ENCODE data around the gene LIFR. TPM values are rescaled to one million over a fixed set of nuclear protein-coding genes. Genes with fewer than 3 reads are reported as not detected.

LIFR gene
- total and polyA plus RNA-seq, 2 of the 4 experiments (the other 2 are of a cell fraction), result 1.9 to 10.4 TPM

- in situ Hi-C loops (cut with MboI; ENCODE audit: low sequenced_read_pairs) (no loop called here), intact Hi-C loops (cut with micrococcal nuclease) (loop anchor here (5.0 to 10.0 kb wide), 7 partner anchors 88 to 370 kb away; no protein-coding TSS in a partner anchor), dilution Hi-C loops (cut with HindIII; ENCODE audit: low sequenced_read_pairs, unreplicated experiment) (no loop called here)
- peak overlapping the region; percentile 35 for H3K4me3 ChIP-seq (ENCODE audit: insufficient read depth, low read depth, low read length)
- no peak overlapping the region for H3K14ac ChIP-seq (replicated peaks; ENCODE audit: low read depth, low read length)
- CTCF ChIA-PET, result no interaction called here
- H3K23ac ChIP-seq (ENCODE audit: low read depth, low read length), result peak overlapping the region; percentile 74; the same call in 1 of the 2 replicates
- no peaks in the 10 kb centered on the region for H3K36me3 ChIP-seq (ENCODE audit: control insufficient read depth, insufficient read depth, low read length)
- H3K27me3 ChIP-seq (ENCODE audit: control insufficient read depth, insufficient read depth, low read length), result no peaks in the 10 kb centered on the region
- DNase-seq, result no peak
- H2AFZ ChIP-seq (replicated peaks; ENCODE audit: low read length, poor library complexity), result no peak overlapping the region
- no peak overlapping the region for H4K8ac ChIP-seq (ENCODE audit: low read depth in 2 of 2, low read length in 2 of 2)
- no peak for ATAC-seq (ENCODE audit: low read depth)
- peaks cover 8% of the 10 kb centered on the region for H3K4me1 ChIP-seq (ENCODE audit: control insufficient read depth, insufficient read depth, low read length)
- no peak overlapping the region for H3K18ac ChIP-seq (ENCODE audit: low read depth, low read length)
- no peak overlapping the region for H2AK9ac ChIP-seq (replicated peaks; ENCODE audit: low read depth, low read length, poor library complexity)
- TF ChIP-seq RCOR1 (IDR thresholded peaks at IDR 0.05; ENCODE audit: insufficient replicate concordance, low read length) (no peak), USF2 (IDR thresholded peaks at IDR 0.05; ENCODE audit: low read depth, low read length) (no peak), BHLHE40 (IDR thresholded peaks at IDR 0.05; ENCODE audit: low read depth, low read length) (no peak), CHD1 (IDR thresholded peaks at IDR 0.05; ENCODE audit: low read depth, low read length) (no peak), RAD21 (IDR thresholded peaks at IDR 0.05; ENCODE audit: low read length) (no peak), MXI1 (IDR thresholded peaks at IDR 0.05; ENCODE audit: borderline replicate concordance, low read depth, low read length) (no peak), MAZ (IDR thresholded peaks at IDR 0.05; ENCODE audit: borderline replicate concordance, low read depth, low read length) (no peak), POLR2A (IDR thresholded peaks at IDR 0.05; ENCODE audit: low read depth, low read length) (no peak), FOS (IDR thresholded peaks at IDR 0.05; ENCODE audit: low read depth, low read length) (no peak), SMC3 (IDR thresholded peaks at IDR 0.05; ENCODE audit: low read depth, low read length) (no peak), RFX5 (IDR thresholded peaks at IDR 0.05; ENCODE audit: low read depth, low read length) (no peak), CEBPB (IDR thresholded peaks at IDR 0.05; ENCODE audit: low read depth, low read length) (no peak), NFE2L2 (IDR thresholded peaks at IDR 0.05; ENCODE audit: low read depth, low read length) (no peak)
- TF ChIP-seq, protein P1, sequence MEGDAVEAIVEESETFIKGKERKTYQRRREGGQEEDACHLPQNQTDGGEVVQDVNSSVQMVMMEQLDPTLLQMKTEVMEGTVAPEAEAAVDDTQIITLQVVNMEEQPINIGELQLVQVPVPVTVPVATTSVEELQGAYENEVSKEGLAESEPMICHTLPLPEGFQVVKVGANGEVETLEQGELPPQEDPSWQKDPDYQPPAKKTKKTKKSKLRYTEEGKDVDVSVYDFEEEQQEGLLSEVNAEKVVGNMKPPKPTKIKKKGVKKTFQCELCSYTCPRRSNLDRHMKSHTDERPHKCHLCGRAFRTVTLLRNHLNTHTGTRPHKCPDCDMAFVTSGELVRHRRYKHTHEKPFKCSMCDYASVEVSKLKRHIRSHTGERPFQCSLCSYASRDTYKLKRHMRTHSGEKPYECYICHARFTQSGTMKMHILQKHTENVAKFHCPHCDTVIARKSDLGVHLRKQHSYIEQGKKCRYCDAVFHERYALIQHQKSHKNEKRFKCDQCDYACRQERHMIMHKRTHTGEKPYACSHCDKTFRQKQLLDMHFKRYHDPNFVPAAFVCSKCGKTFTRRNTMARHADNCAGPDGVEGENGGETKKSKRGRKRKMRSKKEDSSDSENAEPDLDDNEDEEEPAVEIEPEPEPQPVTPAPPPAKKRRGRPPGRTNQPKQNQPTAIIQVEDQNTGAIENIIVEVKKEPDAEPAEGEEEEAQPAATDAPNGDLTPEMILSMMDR (conservative IDR thresholded peaks at IDR 0.05; ENCODE audit: low read depth, low read length), result no peak
- no peak overlapping the region for H2BK5ac ChIP-seq (ENCODE audit: low read depth, low read length, poor library complexity, severe bottlenecking)
- H4K5ac ChIP-seq (ENCODE audit: low read depth, low read length), result no peak overlapping the region
- no TSS peak for BruUV-seq (replicated peaks)
- peak overlapping the region; percentile 42; the same call in 1 of the 2 replicates for H3K9ac ChIP-seq (ENCODE audit: low read depth, low read length)
- no peaks in the 10 kb centered on the region for H3K9me3 ChIP-seq (ENCODE audit: control insufficient read depth, insufficient read depth, low read length)
- peaks cover 4% of the 10 kb centered on the region; the same call in 1 of the 2 replicates for H3K9me1 ChIP-seq (ENCODE audit: insufficient read depth, low read length)
- H4K91ac ChIP-seq (ENCODE audit: insufficient read depth, low read depth, low read length), result no peak overlapping the region
- no peak overlapping the region for H3K27ac ChIP-seq (ENCODE audit: insufficient read depth, low read length)
- no peak overlapping the region for H2AK5ac ChIP-seq (ENCODE audit: low read depth, low read length)
- no peak overlapping the region for H3K56ac ChIP-seq (ENCODE audit: extremely low read depth, insufficient read depth, low read length)
- peak overlapping the region; percentile 79 for H3K4me2 ChIP-seq (ENCODE audit: low read depth, low read length)
- peaks cover 12 to 20% of the 10 kb centered on the region in 2 experiments; a peak in 3 of 4 replicates for H3K79me1 ChIP-seq (ENCODE audit: low read depth in 1 of 2, low read length in 2 of 2)
- H3K4ac ChIP-seq (ENCODE audit: low read depth, low read length), result no peak overlapping the region
- no peak overlapping the region for H2BK120ac ChIP-seq (ENCODE audit: low read depth, low read length)
- H4K20me1 ChIP-seq (ENCODE audit: insufficient read depth, low read length), result peaks cover 4% of the 10 kb centered on the region
- no peak overlapping the region for H2BK20ac ChIP-seq (ENCODE audit: low read depth, low read length)
- no CpG with 5 or more reads among the region's 4 CpGs for WGBS, 2 experiments (ENCODE audit: extremely low coverage in 2 of 2, insufficient read length in 1 of 2)
- POLR2A ChIA-PET (ENCODE audit: unreplicated experiment), result no interaction called here
- H2BK15ac ChIP-seq (ENCODE audit: low read depth, low read length), result no peak overlapping the region
Observed at GRCh38 chr5:38554861-38555260, 1.6 kb downstream of the LIFR start.
